Colonic mucosa (tissue), 4 donors: Measurements from ENCODE around the gene CDPF1. TPM values are rescaled to one million over a fixed set of nuclear protein-coding genes. Genes with fewer than 3 reads are reported as not detected.
A peak's percentile ranks its signal among the peaks of the same experiment; 100 is the strongest.

ENCODE experiments used
- DNase-seq: peaks from one replicate; pipeline ENCODE4 v3.0.0-alpha.2; 2020
- H3K27ac ChIP-seq: fragments of 200-600 bp; one replicate; pipeline ENCODE4 v1.8.0; 2021
- H3K27me3 ChIP-seq: fragments of 200-600 bp; one replicate; pipeline ENCODE4 v1.8.0; 2021
- H3K36me3 ChIP-seq: fragments of 200-600 bp; one replicate; pipeline ENCODE4 v1.8.0; 2021
- H3K4me1 ChIP-seq: fragments of 200-600 bp; one replicate; pipeline ENCODE4 v1.8.0; 2021; ENCODE audit warnings: mild to moderate bottlenecking
- H3K4me3 ChIP-seq: fragments of 200-600 bp; one replicate; pipeline ENCODE4 v1.8.0; 2021
- H3K9ac ChIP-seq, 2 donors: one replicate each; pipeline ENCODE4 v1.7.0; 2013; ENCODE audit warnings: control low read depth in 2 of 2, low read depth in 2 of 2, low read length in 2 of 2
- H3K9me3 ChIP-seq: fragments of 200-600 bp; one replicate; pipeline ENCODE4 v1.8.0; 2021
- intact Hi-C: fragments of 100-400 bp; cut with DNase I; formaldehyde crosslinking; loops from one replicate; pipeline ENCODE4 v1.14.1; 2022
- total RNA-seq, 2 donors: library from RNA; stranded (reverse); fragmentation: NEBNext Ultra II Directional in 1 of 2; extraction: Animal tissue kit (Norgen Biotek cat#: 25700) in 1 of 2; gene quantifications; one replicate each; pipeline ENCODE4 v1.2.1, GENCODE V29; 2021
- TF ChIP-seq, protein P1 (sequence below): fragments of 200-600 bp; IDR thresholded peaks from one replicate; pipeline ENCODE4 v1.8.0; 2022; ENCODE audit warnings: antibody characterized with exemption, mild to moderate bottlenecking
- donor health status: healthy.
- donor health status: DM: no; HTN: no; CAD: no.
- donor health status: DM: no; HTN: no; CAD: no.

The CDPF1 gene
- total RNA-seq, 2 donors from 2014 or later: 5.8 to 11.2 TPM

DNA sequence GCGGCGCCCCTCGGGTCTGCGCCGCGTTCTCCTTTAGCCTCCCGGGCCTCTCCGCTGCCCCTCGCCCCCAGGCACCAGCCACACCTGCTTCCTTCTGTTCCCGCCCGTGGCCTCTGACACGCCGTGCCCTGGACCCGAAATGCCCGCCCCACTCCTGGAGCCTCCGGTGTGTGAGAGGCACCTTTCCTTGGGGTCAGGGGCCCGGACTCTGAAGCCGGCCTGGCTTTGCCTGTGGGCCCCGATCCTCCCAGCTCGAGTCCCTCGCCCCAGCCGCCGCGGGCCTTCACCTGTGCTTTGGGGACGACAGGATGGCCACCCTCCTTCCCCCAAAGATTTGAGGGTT, 661 bp upstream of the CDPF1 start:
- Histone ChIP-seq H3K4me1 (peaks cover 4% of the 10 kb centered on the region), H3K27ac (peak overlapping the region; percentile 83), H3K9ac (peak overlapping the region; percentile 91 to 93), H3K4me3 (peak overlapping the region; percentile 92), H3K9me3 (no peaks in the 10 kb centered on the region), H3K36me3 (no peaks in the 10 kb centered on the region), H3K27me3 (no peaks in the 10 kb centered on the region)
- intact Hi-C loops: loop anchor here (10.0 kb wide), 1 partner anchor 106 kb away; no protein-coding TSS in a partner anchor
- DNase-seq: no peak
- TF ChIP-seq, protein P1, sequence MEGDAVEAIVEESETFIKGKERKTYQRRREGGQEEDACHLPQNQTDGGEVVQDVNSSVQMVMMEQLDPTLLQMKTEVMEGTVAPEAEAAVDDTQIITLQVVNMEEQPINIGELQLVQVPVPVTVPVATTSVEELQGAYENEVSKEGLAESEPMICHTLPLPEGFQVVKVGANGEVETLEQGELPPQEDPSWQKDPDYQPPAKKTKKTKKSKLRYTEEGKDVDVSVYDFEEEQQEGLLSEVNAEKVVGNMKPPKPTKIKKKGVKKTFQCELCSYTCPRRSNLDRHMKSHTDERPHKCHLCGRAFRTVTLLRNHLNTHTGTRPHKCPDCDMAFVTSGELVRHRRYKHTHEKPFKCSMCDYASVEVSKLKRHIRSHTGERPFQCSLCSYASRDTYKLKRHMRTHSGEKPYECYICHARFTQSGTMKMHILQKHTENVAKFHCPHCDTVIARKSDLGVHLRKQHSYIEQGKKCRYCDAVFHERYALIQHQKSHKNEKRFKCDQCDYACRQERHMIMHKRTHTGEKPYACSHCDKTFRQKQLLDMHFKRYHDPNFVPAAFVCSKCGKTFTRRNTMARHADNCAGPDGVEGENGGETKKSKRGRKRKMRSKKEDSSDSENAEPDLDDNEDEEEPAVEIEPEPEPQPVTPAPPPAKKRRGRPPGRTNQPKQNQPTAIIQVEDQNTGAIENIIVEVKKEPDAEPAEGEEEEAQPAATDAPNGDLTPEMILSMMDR: no peak

DNA sequence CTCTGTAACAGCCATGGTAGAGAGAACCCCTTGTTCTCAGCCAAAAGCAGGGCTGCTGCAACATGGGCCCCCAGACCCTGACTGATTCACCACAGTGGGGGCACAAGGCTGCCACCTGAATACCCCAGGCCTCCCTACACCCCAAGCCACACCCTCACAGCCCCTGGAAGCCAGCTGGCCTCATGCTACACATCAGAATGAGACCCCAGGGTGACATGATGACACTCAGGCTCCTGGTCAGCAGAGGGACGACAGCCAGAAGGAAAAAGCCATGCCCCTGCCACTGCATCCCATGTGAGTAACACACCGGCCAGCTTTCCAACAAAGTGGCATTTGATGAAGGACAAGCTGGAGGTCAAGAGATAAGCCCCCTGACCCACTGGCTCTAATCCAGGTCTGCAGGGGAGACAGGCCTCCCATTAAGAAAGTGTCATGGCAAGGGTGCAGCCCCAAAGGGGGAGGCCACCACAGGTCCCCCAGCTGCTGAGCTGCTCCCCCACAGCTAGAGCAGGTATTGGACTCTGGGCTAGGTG, 2.6 kb downstream of the CDPF1 start:
- intact Hi-C loops: loop anchor here (5.0 to 10.0 kb wide), 2 partner anchors 50 to 123 kb away; partner anchors contain the start of gene GTSE1
- H3K4me3 ChIP-seq: no peak overlapping the region
- TF ChIP-seq, protein P1: no peak

DNA sequence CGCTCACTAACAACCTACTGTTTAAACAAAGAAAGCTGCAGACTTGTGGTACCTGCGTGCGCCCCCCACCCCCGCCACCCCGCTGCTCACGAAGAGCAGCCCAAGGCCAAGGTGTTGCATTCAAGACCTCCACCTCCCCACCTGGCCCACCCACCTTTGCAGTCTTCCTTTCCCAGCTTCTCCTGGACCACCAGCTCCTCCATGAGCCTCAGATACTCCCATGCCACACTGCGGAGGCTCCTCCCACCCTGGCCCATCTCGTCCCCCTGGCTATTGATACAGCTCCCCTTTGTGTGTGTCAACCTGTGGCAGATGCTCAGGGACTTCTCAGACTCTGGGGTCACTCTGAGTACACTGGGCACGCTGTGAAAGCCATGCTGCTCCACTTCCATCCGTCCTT, 3.9 kb downstream of the CDPF1 start:
- H3K27me3 ChIP-seq: no peaks in the 10 kb centered on the region
- no peak overlapping the region for H3K27ac ChIP-seq
- intact Hi-C loops: loop anchor here (5.0 to 10.0 kb wide), 2 partner anchors 51 to 121 kb away; partner anchors contain the start of gene GTSE1
- no peaks in the 10 kb centered on the region for H3K36me3 ChIP-seq
- no peak overlapping the region for H3K9ac ChIP-seq
- no peak overlapping the region for H3K4me3 ChIP-seq
- TF ChIP-seq, protein P1: no peak
- no peaks in the 10 kb centered on the region for H3K9me3 ChIP-seq
- DNase-seq: no peak
- peaks cover 4% of the 10 kb centered on the region for H3K4me1 ChIP-seq

More for the DNA sequence above, 2.6 kb downstream of the CDPF1 start:
- H3K9ac ChIP-seq: no peak overlapping the region
- no peak for DNase-seq
- H3K4me1 ChIP-seq: peaks cover 4% of the 10 kb centered on the region
- no peaks in the 10 kb centered on the region for H3K9me3 ChIP-seq
- no peaks in the 10 kb centered on the region for H3K36me3 ChIP-seq
- H3K27ac ChIP-seq: no peak overlapping the region
- H3K27me3 ChIP-seq: no peaks in the 10 kb centered on the region

DNA sequence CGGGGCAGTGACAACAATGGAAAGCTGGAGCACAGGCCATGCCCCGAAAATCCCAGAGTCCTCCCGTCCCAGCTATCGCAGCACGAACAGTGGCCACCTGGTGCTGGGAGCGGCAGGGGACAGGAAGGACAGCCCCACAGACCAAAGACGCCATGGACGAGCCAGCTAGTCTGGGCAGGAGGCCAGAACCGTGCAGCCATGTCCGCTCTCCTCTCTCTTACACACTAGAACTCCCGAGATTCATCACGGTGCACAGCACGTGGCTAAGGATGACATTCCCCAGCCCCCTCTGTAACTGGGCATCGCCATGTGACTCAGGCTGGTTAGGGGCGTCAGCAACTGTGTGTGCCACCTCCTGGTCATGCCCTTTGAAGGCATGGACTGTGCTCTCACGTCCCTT, 4.6 kb downstream of the CDPF1 start:
- H3K27ac ChIP-seq: no peak overlapping the region
- intact Hi-C loops: loop anchor here (5.0 to 10.0 kb wide), 2 partner anchors 52 to 121 kb away; partner anchors contain the start of gene GTSE1

DNA sequence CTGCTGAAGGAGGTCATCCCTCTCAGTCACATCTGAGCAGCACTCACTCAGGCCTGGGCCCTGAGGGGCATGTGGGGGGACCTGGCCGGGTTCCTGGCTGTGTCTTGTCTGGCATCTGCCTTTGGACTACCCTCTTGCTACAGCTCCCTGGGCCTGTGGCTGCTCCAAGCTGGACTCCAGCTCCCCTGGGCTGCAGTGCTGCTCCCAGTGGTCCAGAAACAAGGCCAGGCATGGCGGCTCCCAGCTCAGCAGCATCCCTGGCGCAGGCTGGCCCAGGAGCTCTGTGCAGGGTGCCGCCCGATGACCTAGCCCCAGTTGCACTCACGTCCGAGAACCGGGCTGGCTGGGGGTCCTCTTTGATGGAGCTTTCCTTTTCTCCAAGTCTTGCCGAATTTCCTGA, 5.3 kb downstream of the CDPF1 start:
- H3K9me3 ChIP-seq: no peaks in the 10 kb centered on the region
- H3K4me3 ChIP-seq: no peak overlapping the region
- intact Hi-C loops: loop anchor here (5.0 to 10.0 kb wide), 2 partner anchors 53 to 120 kb away; partner anchors contain the start of gene GTSE1
- TF ChIP-seq, protein P1: no peak
- H3K27me3 ChIP-seq: no peaks in the 10 kb centered on the region
- no peak overlapping the region for H3K27ac ChIP-seq
- peaks cover 4% of the 10 kb centered on the region for H3K4me1 ChIP-seq
- no peak overlapping the region for H3K9ac ChIP-seq
- no peaks in the 10 kb centered on the region for H3K36me3 ChIP-seq
- DNase-seq: no peak

More for the DNA sequence above, 4.6 kb downstream of the CDPF1 start:
- Histone ChIP-seq H3K9me3 (no peaks in the 10 kb centered on the region), H3K4me3 (no peak overlapping the region), H3K9ac (no peak overlapping the region), H3K4me1 (peaks cover 4% of the 10 kb centered on the region), H3K27me3 (no peaks in the 10 kb centered on the region), H3K36me3 (no peaks in the 10 kb centered on the region)
- DNase-seq: no peak
- TF ChIP-seq, protein P1: no peak
